Endothelial cell of umbilical vein (primary cell): ENCODE data around the gene RPL15. TPM values are rescaled to one million over a fixed set of nuclear protein-coding genes. Genes with fewer than 3 reads are reported as not detected.

Experiments used
- BruUV-seq: library from RNA; stranded (reverse); fragments of 400-500 nt; replicated peaks from 2 replicates; lab custom pipeline; 2021; lab: Mats Ljungman, UMichigan
- CTCF ChIA-PET: fragments of 300-600, 350-600 bp; sonication (Branson Sonifier 250); formaldehyde crosslinking; loops from one replicate; lab custom pipeline; 2021; ENCODE audit warnings: antibody characterized with exemption, inconsistent platforms; lab: Charles Lee
- POLR2A ChIA-PET: fragments of 300-600, 350-600 bp; sonication (Branson Sonifier 250); formaldehyde crosslinking; loops from one replicate; lab custom pipeline; 2021; ENCODE audit warnings: antibody characterized with exemption, inconsistent platforms; lab: Charles Lee
- DNase-seq: peaks from one replicate; pipeline ENCODE4 v3.0.0-alpha.2; 2011; ENCODE audit warnings: low read depth, low spot score
- FAIRE-seq: peaks from 2 replicates; lab custom pipeline; 2011; peaks lifted over from hg19 to GRCh38; lab: Jason Lieb, UNC
- H2AFZ ChIP-seq: 2 replicates; pipeline ENCODE4 v1.6.0; 2012; ENCODE audit warnings: low read depth, low read length, control low read depth, inconsistent platforms
- H3K27ac ChIP-seq: 2 replicates; pipeline ENCODE4 v1.5.1; 2011; ENCODE audit warnings: low read depth, mild to moderate bottlenecking, control low read depth, low read length, moderate library complexity; ENCODE audit not compliant: insufficient read depth
- H3K27me3 ChIP-seq, 2 experiments: 2 replicates each; pipeline versions ENCODE4 v1.6.0 to v1.6.1; 2011; ENCODE audit warnings: low read length in 2 of 2, mixed read lengths in 1 of 2; ENCODE audit not compliant: control insufficient read depth in 2 of 2, insufficient read depth in 2 of 2
- H3K36me3 ChIP-seq, 2 experiments: 2 replicates in 1 of 2; 3 replicates in 1 of 2; pipeline ENCODE4 v1.5.1; 2011; ENCODE audit warnings: low read length in 2 of 2, mild to moderate bottlenecking in 1 of 2, moderate library complexity in 1 of 2; ENCODE audit not compliant: control insufficient read depth in 2 of 2, insufficient read depth in 2 of 2; ENCODE audit errors: extremely low read depth in 1 of 2
- H3K4me1 ChIP-seq: 3 replicates; pipeline ENCODE4 v1.5.1; 2011; ENCODE audit warnings: mild to moderate bottlenecking, low read length; ENCODE audit not compliant: control insufficient read depth, insufficient read depth; ENCODE audit errors: extremely low read depth
- H3K4me2 ChIP-seq: 2 replicates; pipeline ENCODE4 v1.6.1; 2011; ENCODE audit warnings: low read length, control low read depth, mixed read lengths; ENCODE audit not compliant: insufficient read depth
- H3K4me3 ChIP-seq, 3 experiments: fragments of 200-600 bp in 1 of 3; sonication (generic), shearing (Covaris generic) in 1 of 3; replicated peaks in 1 of 3; 2 replicates each; pipeline ENCODE4 v1.5.1; 2011 to 2016; ENCODE audit warnings: control low read depth in 3 of 3, low read length in 3 of 3, mild to moderate bottlenecking in 2 of 3, inconsistent platforms in 1 of 3, low read depth in 1 of 3, moderate library complexity in 1 of 3; ENCODE audit not compliant: insufficient read depth in 1 of 3
- H3K79me2 ChIP-seq: 2 replicates; pipeline ENCODE4 v1.6.0; 2012; ENCODE audit warnings: low read length, inconsistent platforms; ENCODE audit not compliant: control insufficient read depth, insufficient read depth
- H3K9ac ChIP-seq: replicated peaks from 2 replicates; pipeline ENCODE3; 2011; ENCODE audit warnings: low read length, control low read depth; ENCODE audit not compliant: insufficient read depth; ENCODE audit errors: extremely low read depth
- H3K9me1 ChIP-seq: replicated peaks from 3 replicates; pipeline ENCODE4 v1.6.0; 2011; ENCODE audit warnings: mild to moderate bottlenecking, low read length; ENCODE audit not compliant: control insufficient read depth, insufficient read depth; ENCODE audit errors: extremely low read depth
- H3K9me3 ChIP-seq: replicated peaks from 2 replicates; pipeline ENCODE4 v1.5.1; 2012; ENCODE audit warnings: low read length, inconsistent platforms; ENCODE audit not compliant: control insufficient read depth, insufficient read depth
- H4K20me1 ChIP-seq: replicated peaks from 2 replicates; pipeline ENCODE3; 2011; ENCODE audit warnings: mild to moderate bottlenecking, low read length; ENCODE audit not compliant: control insufficient read depth, insufficient read depth; ENCODE audit errors: extremely low read depth
- CTCF ChIP-seq, 2 donors: IDR thresholded peaks; 1 replicate in 1 of 2; 2 replicates in 1 of 2; pipeline ENCODE4 v1.5.1; 2011; ENCODE audit warnings: low read length in 2 of 2, mild to moderate bottlenecking in 2 of 2, moderate library complexity in 2 of 2, control low read depth in 1 of 2, inconsistent platforms in 1 of 2, low read depth in 1 of 2; ENCODE audit not compliant: insufficient read depth in 1 of 2; ENCODE audit errors: extremely low read depth in 1 of 2
- EZH2 ChIP-seq: IDR thresholded peaks from 2 replicates; pipeline ENCODE4 v1.6.1; 2012; ENCODE audit warnings: borderline replicate concordance, low read depth, mild to moderate bottlenecking, moderate library complexity, low read length, inconsistent platforms; ENCODE audit not compliant: severe bottlenecking
- FOS ChIP-seq: IDR thresholded peaks from 2 replicates; pipeline ENCODE4 v1.6.1; 2011; ENCODE audit warnings: mild to moderate bottlenecking, low read length, moderate library complexity, borderline replicate concordance; ENCODE audit not compliant: insufficient read depth
- GATA2 ChIP-seq: IDR thresholded peaks from 2 replicates; pipeline ENCODE4 v1.7.0; 2011; ENCODE audit warnings: low read depth, mild to moderate bottlenecking, moderate library complexity, mixed read lengths, low read length; ENCODE audit not compliant: insufficient read length, insufficient read depth
- JUN ChIP-seq: IDR thresholded peaks from 2 replicates; pipeline ENCODE4 v1.6.1; 2011; ENCODE audit warnings: borderline replicate concordance, low read depth; ENCODE audit not compliant: insufficient read length, insufficient read depth
- MAX ChIP-seq: IDR thresholded peaks from 2 replicates; pipeline ENCODE4 v1.6.1; 2011; ENCODE audit not compliant: insufficient read depth, insufficient read length
- MYC ChIP-seq: IDR thresholded peaks from one replicate; pipeline ENCODE4 v1.6.1; 2011; ENCODE audit warnings: mild to moderate bottlenecking, low read depth, low read length
- POLR2A ChIP-seq: IDR thresholded peaks from 2 replicates; pipeline ENCODE4 v1.6.1; 2012; ENCODE audit warnings: low read depth, mild to moderate bottlenecking, control low read depth, low read length
- POLR2AphosphoS5 ChIP-seq: IDR thresholded peaks from 2 replicates; pipeline ENCODE4 v1.6.1; 2012; ENCODE audit warnings: low read depth, mild to moderate bottlenecking, control low read depth, low read length, moderate library complexity; ENCODE audit not compliant: insufficient read depth
- dilution Hi-C: fragments of 300-500 bp; cut with MboI; formaldehyde crosslinking; loops from one replicate; pipeline ENCODE4 v1.15.0; 2019; ENCODE audit warnings: low sequenced_read_pairs; ENCODE audit not compliant: extremely low pct_ligation_motif_present
- intact Hi-C: fragments of 100-400 bp; cut with micrococcal nuclease; formaldehyde crosslinking; loops from one replicate; pipeline ENCODE4 v1.10.0; 2022
- polyA plus RNA-seq, 4 experiments: library from polyadenylated mRNA; depleted of rRNA in 3 of 4; stranded (reverse) in 3 of 4; unstranded in 1 of 4; fragments of >200 nt; gene quantifications; 2 replicates each; pipeline versions ENCODE4 v1.2.1 to v1.2.3, GENCODE V29; 2011 to 2012; ENCODE audit warnings: missing spikeins in 1 of 4
- total RNA-seq: library from RNA; stranded (reverse); gene quantifications from 2 replicates; pipeline ENCODE4 v1.2.3, GENCODE V29; 2021

The RPL15 gene
- total and polyA plus RNA-seq, 2 donors (not counting 3 experiments of a cell fraction or from before 2014, with no cell fraction given): 1,901 to 5,777 TPM

GRCh38 chr3:23966328-23966727, 49.4 kb downstream of the RPL15 start:
- H2AFZ ChIP-seq: no peak overlapping the region
- H3K27me3 ChIP-seq: no peaks in the 10 kb centered on the region
- TF ChIP-seq CTCF (IDR thresholded peaks at IDR 0.05; ENCODE audit: extremely low read depth in 1 of 2, insufficient read depth in 1 of 2, low read depth in 1 of 2, low read length in 2 of 2) (no peak), POLR2AphosphoS5 (no peak), EZH2 (no peak), POLR2A (no peak), MAX (no peak), GATA2 (no peak), MYC (no peak), JUN (no peak), FOS (no peak)
- H3K4me2 ChIP-seq: no peak overlapping the region
- peaks cover 3 to 5% of the 10 kb centered on the region in 2 experiments for H3K36me3 ChIP-seq
- no peaks in the 10 kb centered on the region for H4K20me1 ChIP-seq
- H3K9me3 ChIP-seq: no peaks in the 10 kb centered on the region
- no peak overlapping the region for H3K4me3 ChIP-seq
- CTCF ChIA-PET: no interaction called here
- no peak overlapping the region for H3K9ac ChIP-seq
- FAIRE-seq (no peak), DNase-seq (peak; percentile 70)
- intact Hi-C loops (no loop called here), dilution Hi-C loops (no loop called here)
- H3K79me2 ChIP-seq: no peaks in the 10 kb centered on the region
- no peak overlapping the region for H3K27ac ChIP-seq
- BruUV-seq: no TSS peak
- POLR2A ChIA-PET: no interaction called here
- H3K4me1 ChIP-seq: peaks cover 6% of the 10 kb centered on the region
- no peaks in the 10 kb centered on the region for H3K9me1 ChIP-seq
